SK-N-SH treated with all-trans-retinoic acid at 6 μM for 48 hours (cell line): ENCODE measurements around the gene TRMT11.

Experiments
- ATAC-seq: fragments of 200-7000 bp; cut with Tn5 transposase; 3 replicates; pipeline ENCODE4 v1.9.1; 2020; ENCODE audit warnings: mild to moderate bottlenecking, moderate library complexity
- ARNTL ChIP-seq: fragments of 450-650 bp; formaldehyde crosslinking; IDR thresholded peaks from 2 replicates; pipeline ENCODE4 v1.5.0; 2020; ENCODE audit warnings: low read depth, mild to moderate bottlenecking, moderate library complexity, borderline replicate concordance
- BACH2 ChIP-seq: fragments of 250-450 bp; sonication (Bioruptor Pico); IDR thresholded peaks from 2 replicates; pipeline ENCODE4 v1.9.0; 2021; ENCODE audit warnings: mild to moderate bottlenecking, borderline replicate concordance
- CSDC2 ChIP-seq: fragments of 250-450 bp; sonication (Bioruptor Pico); IDR thresholded peaks from 2 replicates; pipeline ENCODE4 v1.5.0; 2020; ENCODE audit warnings: mild to moderate bottlenecking, moderate library complexity
- GLIS3 ChIP-seq: fragments of 250-450 bp; sonication (Bioruptor Pico); IDR thresholded peaks from 2 replicates; pipeline ENCODE4 v1.5.0; 2020; ENCODE audit warnings: mild to moderate bottlenecking, moderate library complexity
- ISL1 ChIP-seq: fragments of 250-450 bp; sonication (Bioruptor Pico); IDR thresholded peaks from 2 replicates; pipeline ENCODE4 v2.1.2; 2022; ENCODE audit warnings: mild to moderate bottlenecking, moderate library complexity
- OSR1 ChIP-seq: fragments of 250-450 bp; sonication (Bioruptor Pico); IDR thresholded peaks from 2 replicates; pipeline ENCODE4 v1.8.0; 2022; ENCODE audit warnings: moderate library complexity, mild to moderate bottlenecking, inconsistent platforms
- PPARA ChIP-seq: fragments of 250-450 bp; sonication (Bioruptor Pico); IDR thresholded peaks from 2 replicates; pipeline ENCODE4 v1.5.0; 2020; ENCODE audit warnings: mild to moderate bottlenecking, borderline replicate concordance
- RARB ChIP-seq: fragments of 250-450 bp; sonication (Bioruptor Pico); IDR thresholded peaks from 2 replicates; pipeline ENCODE4 v1.8.0; 2021; ENCODE audit warnings: mild to moderate bottlenecking, moderate library complexity
- SNAI2 ChIP-seq: fragments of 250-450 bp; sonication (Bioruptor Pico); IDR thresholded peaks from 2 replicates; pipeline ENCODE4 v1.5.0; 2020; ENCODE audit warnings: mild to moderate bottlenecking, moderate library complexity
- TCF4 ChIP-seq: fragments of 250-450 bp; sonication (Bioruptor Pico); IDR thresholded peaks from 2 replicates; pipeline ENCODE4 v1.8.0; 2021; ENCODE audit warnings: mild to moderate bottlenecking, moderate library complexity, borderline replicate concordance
- TOX ChIP-seq: fragments of 250-450 bp; sonication (Bioruptor Pico); IDR thresholded peaks from 2 replicates; pipeline ENCODE4 v1.8.0; 2021; ENCODE audit warnings: mild to moderate bottlenecking, moderate library complexity, borderline replicate concordance
- ZC3H10 ChIP-seq: fragments of 250-450 bp; sonication (Bioruptor Pico); IDR thresholded peaks from 2 replicates; pipeline ENCODE4 v1.5.1; 2021; ENCODE audit warnings: mild to moderate bottlenecking, moderate library complexity
- ZNF70 ChIP-seq: fragments of 450-650 bp; formaldehyde crosslinking; IDR thresholded peaks from 2 replicates; pipeline ENCODE4 v1.5.0; 2020; ENCODE audit warnings: mild to moderate bottlenecking, moderate library complexity
- ZNF8 ChIP-seq: fragments of 450-650 bp; formaldehyde crosslinking; IDR thresholded peaks from 2 replicates; pipeline ENCODE4 v1.5.0; 2020; ENCODE audit warnings: mild to moderate bottlenecking, moderate library complexity
- TF ChIP-seq, protein P1 (sequence below): fragments of 250-450 bp; sonication (Bioruptor Pico); IDR thresholded peaks from 2 replicates; pipeline ENCODE4 v1.8.0; 2020; ENCODE audit warnings: mild to moderate bottlenecking, moderate library complexity, borderline replicate concordance
- TF ChIP-seq, protein P2 (sequence below): fragments of 250-450 bp; sonication (Bioruptor Pico); IDR thresholded peaks from 2 replicates; pipeline ENCODE4 v1.5.0; 2020; ENCODE audit warnings: mild to moderate bottlenecking, moderate library complexity
- TF ChIP-seq, protein P3 (sequence below): fragments of 250-450 bp; sonication (Bioruptor Pico); IDR thresholded peaks from 2 replicates; pipeline ENCODE4 v1.8.0; 2021; ENCODE audit warnings: low read depth, mild to moderate bottlenecking, moderate library complexity, borderline replicate concordance
- TF ChIP-seq, protein P4 (sequence below): fragments of 250-450 bp; sonication (Bioruptor Pico); IDR thresholded peaks from 2 replicates; pipeline ENCODE4 v1.5.1; 2021; ENCODE audit warnings: mild to moderate bottlenecking, moderate library complexity
- TF ChIP-seq, protein P5 (sequence below): fragments of 250-450 bp; sonication (Bioruptor Pico); IDR thresholded peaks from 2 replicates; pipeline ENCODE4 v1.5.1; 2020; ENCODE audit warnings: low read depth, mild to moderate bottlenecking, moderate library complexity

The TRMT11 gene

DNA sequence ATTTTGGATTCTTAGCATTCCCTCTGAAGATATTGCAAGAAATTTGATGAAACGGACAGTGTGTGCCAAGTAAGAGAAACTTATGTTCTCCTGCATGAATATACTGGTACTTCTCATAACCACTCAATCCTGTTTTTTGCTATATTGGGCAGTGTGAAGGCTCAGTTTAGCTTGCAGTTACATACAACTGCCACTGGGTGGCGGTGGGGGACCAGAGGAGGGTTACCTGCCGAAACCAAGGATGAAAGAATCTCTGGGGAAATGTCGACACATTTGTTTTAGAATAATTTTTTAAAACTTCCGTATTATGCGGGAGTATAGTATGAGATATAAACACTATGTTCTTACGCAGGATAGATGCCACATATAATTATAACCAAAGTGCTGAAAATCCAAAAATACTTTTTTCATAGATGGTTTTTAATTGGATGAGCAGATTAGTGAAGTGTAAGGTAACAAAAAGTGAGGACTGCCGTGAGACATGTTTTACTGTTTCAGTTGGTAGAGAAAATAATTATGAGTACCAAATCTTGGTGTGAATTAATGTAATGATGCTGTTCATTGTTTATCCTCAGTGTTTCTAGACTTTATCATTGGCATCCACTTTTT lies 9.7 kb downstream of the TRMT11 start:
- TF ChIP-seq ZC3H10 (CRISPR knock-in tag), result no peak
- no peak for TF ChIP-seq TCF4 (CRISPR knock-in tag)
- TF ChIP-seq, protein P1, sequence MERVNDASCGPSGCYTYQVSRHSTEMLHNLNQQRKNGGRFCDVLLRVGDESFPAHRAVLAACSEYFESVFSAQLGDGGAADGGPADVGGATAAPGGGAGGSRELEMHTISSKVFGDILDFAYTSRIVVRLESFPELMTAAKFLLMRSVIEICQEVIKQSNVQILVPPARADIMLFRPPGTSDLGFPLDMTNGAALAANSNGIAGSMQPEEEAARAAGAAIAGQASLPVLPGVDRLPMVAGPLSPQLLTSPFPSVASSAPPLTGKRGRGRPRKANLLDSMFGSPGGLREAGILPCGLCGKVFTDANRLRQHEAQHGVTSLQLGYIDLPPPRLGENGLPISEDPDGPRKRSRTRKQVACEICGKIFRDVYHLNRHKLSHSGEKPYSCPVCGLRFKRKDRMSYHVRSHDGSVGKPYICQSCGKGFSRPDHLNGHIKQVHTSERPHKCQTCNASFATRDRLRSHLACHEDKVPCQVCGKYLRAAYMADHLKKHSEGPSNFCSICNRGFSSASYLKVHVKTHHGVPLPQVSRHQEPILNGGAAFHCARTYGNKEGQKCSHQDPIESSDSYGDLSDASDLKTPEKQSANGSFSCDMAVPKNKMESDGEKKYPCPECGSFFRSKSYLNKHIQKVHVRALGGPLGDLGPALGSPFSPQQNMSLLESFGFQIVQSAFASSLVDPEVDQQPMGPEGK (CRISPR knock-in tag), result no peak
- TF ChIP-seq, protein P2, sequence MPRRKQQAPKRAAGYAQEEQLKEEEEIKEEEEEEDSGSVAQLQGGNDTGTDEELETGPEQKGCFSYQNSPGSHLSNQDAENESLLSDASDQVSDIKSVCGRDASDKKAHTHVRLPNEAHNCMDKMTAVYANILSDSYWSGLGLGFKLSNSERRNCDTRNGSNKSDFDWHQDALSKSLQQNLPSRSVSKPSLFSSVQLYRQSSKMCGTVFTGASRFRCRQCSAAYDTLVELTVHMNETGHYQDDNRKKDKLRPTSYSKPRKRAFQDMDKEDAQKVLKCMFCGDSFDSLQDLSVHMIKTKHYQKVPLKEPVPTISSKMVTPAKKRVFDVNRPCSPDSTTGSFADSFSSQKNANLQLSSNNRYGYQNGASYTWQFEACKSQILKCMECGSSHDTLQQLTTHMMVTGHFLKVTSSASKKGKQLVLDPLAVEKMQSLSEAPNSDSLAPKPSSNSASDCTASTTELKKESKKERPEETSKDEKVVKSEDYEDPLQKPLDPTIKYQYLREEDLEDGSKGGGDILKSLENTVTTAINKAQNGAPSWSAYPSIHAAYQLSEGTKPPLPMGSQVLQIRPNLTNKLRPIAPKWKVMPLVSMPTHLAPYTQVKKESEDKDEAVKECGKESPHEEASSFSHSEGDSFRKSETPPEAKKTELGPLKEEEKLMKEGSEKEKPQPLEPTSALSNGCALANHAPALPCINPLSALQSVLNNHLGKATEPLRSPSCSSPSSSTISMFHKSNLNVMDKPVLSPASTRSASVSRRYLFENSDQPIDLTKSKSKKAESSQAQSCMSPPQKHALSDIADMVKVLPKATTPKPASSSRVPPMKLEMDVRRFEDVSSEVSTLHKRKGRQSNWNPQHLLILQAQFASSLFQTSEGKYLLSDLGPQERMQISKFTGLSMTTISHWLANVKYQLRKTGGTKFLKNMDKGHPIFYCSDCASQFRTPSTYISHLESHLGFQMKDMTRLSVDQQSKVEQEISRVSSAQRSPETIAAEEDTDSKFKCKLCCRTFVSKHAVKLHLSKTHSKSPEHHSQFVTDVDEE, result no peak
- TF ChIP-seq SNAI2, result no peak
- peak; percentile 97 for ATAC-seq

DNA sequence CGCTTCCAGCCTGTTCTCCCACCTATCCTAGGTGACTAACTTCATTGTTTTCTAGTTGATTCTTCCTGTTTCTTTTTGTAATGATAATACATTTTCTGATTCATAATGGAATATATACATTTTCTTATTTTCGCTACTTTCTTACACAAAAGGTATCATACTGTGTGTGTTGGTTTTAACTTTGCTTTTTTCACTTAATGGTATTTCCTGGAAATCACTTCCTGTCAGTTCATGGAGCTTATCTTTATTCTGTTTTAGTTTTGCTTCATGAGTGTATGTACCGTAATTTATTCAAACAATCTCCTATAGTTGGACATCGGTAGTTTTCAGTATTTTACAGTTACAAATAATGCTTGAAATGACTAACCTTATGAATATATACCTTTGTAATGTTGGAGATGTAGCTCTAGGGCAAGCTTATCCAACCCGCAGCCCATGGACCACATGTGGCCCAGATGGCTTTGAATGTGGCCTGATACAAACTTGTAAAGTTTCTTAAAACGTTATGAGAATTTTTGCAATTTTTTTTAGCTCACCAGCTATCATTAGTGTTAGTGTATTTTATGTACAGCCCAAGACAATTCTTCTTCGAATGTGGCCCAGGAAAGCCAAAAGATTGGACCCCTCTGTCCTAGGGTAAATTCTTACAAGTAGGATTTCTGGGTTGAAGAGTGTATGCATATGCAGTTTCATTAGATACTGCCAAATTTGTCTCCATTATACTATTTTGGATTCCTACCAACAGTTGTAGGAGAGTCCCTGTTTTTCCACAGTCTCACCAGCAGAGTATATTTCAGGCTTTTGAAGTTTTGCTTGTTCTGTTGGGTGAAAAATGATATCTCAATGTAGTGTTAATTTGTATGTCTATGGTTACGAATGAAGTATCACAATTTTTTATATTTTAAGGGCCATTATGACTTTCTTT lies 16.7 kb downstream of the TRMT11 start:
- TF ChIP-seq CSDC2 (CRISPR knock-in tag), result no peak
- TF ChIP-seq ARNTL (CRISPR knock-in tag), result no peak
- TF ChIP-seq PPARA (CRISPR knock-in tag), result no peak
- no peak for TF ChIP-seq TCF4 (CRISPR knock-in tag)
- no peak for TF ChIP-seq OSR1
- TF ChIP-seq BACH2 (CRISPR knock-in tag), result no peak
- TF ChIP-seq ZC3H10 (CRISPR knock-in tag), result no peak
- TF ChIP-seq, all 23 proteins: peak for 0
- no peak for ATAC-seq

DNA sequence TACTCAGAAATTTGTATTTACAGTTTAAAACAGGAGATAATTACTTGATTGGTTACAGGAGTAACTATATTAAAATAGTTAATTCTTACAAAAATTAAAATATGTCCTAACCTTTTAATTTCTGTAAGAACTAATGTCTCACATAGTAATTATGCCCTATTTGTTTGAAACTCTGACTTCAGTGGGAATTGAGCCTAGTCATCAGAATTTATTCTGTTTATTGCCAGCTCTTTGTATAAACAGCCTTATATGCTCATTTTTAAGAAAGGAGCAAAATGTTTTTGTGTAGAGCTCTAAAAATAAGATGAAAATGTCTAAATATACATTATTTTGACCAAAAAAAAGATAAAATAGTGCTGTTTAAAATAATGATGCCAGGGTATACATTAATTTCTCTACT lies 21.5 kb downstream of the TRMT11 start:
- no peak for ATAC-seq
- TF ChIP-seq TOX (CRISPR knock-in tag), result no peak
- TF ChIP-seq PPARA (CRISPR knock-in tag), result no peak
- TF ChIP-seq, protein P3, sequence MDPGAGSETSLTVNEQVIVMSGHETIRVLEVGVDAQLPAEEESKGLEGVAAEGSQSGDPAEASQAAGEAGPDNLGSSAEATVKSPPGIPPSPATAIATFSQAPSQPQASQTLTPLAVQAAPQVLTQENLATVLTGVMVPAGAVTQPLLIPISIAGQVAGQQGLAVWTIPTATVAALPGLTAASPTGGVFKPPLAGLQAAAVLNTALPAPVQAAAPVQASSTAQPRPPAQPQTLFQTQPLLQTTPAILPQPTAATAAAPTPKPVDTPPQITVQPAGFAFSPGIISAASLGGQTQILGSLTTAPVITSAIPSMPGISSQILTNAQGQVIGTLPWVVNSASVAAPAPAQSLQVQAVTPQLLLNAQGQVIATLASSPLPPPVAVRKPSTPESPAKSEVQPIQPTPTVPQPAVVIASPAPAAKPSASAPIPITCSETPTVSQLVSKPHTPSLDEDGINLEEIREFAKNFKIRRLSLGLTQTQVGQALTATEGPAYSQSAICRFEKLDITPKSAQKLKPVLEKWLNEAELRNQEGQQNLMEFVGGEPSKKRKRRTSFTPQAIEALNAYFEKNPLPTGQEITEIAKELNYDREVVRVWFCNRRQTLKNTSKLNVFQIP (CRISPR knock-in tag), result no peak
- TF ChIP-seq BACH2 (CRISPR knock-in tag), result no peak
- TF ChIP-seq ZNF8 (CRISPR knock-in tag), result no peak
- TF ChIP-seq, protein P1 (CRISPR knock-in tag), result no peak
- no peak for TF ChIP-seq ISL1 (CRISPR knock-in tag)
- TF ChIP-seq, protein P4, sequence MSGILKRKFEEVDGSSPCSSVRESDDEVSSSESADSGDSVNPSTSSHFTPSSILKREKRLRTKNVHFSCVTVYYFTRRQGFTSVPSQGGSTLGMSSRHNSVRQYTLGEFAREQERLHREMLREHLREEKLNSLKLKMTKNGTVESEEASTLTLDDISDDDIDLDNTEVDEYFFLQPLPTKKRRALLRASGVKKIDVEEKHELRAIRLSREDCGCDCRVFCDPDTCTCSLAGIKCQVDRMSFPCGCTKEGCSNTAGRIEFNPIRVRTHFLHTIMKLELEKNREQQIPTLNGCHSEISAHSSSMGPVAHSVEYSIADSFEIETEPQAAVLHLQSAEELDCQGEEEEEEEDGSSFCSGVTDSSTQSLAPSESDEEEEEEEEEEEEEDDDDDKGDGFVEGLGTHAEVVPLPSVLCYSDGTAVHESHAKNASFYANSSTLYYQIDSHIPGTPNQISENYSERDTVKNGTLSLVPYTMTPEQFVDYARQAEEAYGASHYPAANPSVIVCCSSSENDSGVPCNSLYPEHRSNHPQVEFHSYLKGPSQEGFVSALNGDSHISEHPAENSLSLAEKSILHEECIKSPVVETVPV (CRISPR knock-in tag), result no peak
- TF ChIP-seq OSR1, result no peak
- TF ChIP-seq RARB (CRISPR knock-in tag), result no peak
- TF ChIP-seq, protein P5, sequence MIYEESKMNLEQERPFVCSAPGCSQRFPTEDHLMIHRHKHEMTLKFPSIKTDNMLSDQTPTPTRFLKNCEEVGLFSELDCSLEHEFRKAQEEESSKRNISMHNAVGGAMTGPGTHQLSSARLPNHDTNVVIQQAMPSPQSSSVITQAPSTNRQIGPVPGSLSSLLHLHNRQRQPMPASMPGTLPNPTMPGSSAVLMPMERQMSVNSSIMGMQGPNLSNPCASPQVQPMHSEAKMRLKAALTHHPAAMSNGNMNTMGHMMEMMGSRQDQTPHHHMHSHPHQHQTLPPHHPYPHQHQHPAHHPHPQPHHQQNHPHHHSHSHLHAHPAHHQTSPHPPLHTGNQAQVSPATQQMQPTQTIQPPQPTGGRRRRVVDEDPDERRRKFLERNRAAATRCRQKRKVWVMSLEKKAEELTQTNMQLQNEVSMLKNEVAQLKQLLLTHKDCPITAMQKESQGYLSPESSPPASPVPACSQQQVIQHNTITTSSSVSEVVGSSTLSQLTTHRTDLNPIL (CRISPR knock-in tag), result no peak
- no peak for TF ChIP-seq ZNF70
- TF ChIP-seq, protein P2, result no peak
- no peak for TF ChIP-seq ZC3H10 (CRISPR knock-in tag)
- no peak for TF ChIP-seq CSDC2 (CRISPR knock-in tag)
- no peak for TF ChIP-seq GLIS3 (CRISPR knock-in tag)
- TF ChIP-seq, all 23 proteins: peak for 0
